Ishikawa (cell line): ENCODE results near the gene MED10.

ENCODE experiments used
- CEBPB ChIP-seq: IDR thresholded peaks from 2 replicates; pipeline ENCODE4 v1.6.1; 2012
- CREB1 ChIP-seq: IDR thresholded peaks from 2 replicates; pipeline ENCODE4 v1.6.1; 2012; ENCODE audit warnings: low read depth
- EP300 ChIP-seq: IDR thresholded peaks from 2 replicates; pipeline ENCODE4 v1.6.1; 2012; ENCODE audit warnings: borderline replicate concordance
- RAD21 ChIP-seq: IDR thresholded peaks from 2 replicates; pipeline ENCODE4 v1.6.1; 2012; ENCODE audit warnings: low read depth
- TAF1 ChIP-seq: IDR thresholded peaks from 2 replicates; pipeline ENCODE4 v1.6.1; 2012; ENCODE audit warnings: low read depth, mild to moderate bottlenecking
- TCF12 ChIP-seq: IDR thresholded peaks from 2 replicates; pipeline ENCODE4 v1.6.1; 2012; ENCODE audit warnings: low read depth
- YY1 ChIP-seq: IDR thresholded peaks from 2 replicates; pipeline ENCODE4 v1.6.1; 2012; ENCODE audit warnings: low read depth
- TF ChIP-seq, protein P1 (sequence below): IDR thresholded peaks from 2 replicates; pipeline ENCODE4 v1.6.1; 2012; ENCODE audit warnings: low read depth, mild to moderate bottlenecking
- TF ChIP-seq, protein P2 (sequence below): IDR thresholded peaks from 2 replicates; pipeline ENCODE4 v1.6.1; 2012
- TF ChIP-seq, protein P3 (sequence below): IDR thresholded peaks from 2 replicates; pipeline ENCODE4 v1.6.1; 2012

DNA sequence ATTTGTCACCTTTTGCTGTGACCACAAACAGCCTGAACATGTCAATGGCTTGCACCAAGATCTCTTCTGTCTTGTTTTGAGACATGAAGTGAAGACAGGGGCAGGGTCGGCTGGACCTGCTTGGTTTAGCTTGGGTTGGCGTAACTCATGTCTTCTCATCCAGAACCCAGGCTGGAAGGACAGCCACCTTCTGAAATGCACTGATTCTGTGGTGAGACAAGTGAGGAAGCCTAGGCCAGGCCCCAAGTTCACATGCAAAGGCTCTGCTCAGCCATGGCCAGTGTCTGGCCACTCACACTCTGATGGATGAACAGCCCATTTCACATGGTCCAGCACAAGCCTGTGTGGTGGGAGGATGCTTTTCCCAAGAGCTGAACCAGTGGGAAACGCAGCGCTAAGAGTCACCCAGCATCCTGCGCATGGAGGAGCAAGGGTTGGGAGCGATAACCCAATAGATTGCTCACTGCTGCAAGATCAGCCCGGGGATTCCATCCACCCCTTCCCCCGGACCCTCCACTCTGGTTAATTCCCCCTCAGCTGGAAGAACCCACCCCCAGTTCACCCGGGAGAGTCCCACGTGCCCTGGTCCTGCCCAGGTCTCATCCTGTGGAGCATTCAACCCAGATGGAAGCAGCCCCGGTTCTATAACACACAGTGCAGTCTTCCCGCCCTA lies 16.2 kb upstream of the MED10 start:
- no peak for TF ChIP-seq TCF12
- TF ChIP-seq, protein P1, sequence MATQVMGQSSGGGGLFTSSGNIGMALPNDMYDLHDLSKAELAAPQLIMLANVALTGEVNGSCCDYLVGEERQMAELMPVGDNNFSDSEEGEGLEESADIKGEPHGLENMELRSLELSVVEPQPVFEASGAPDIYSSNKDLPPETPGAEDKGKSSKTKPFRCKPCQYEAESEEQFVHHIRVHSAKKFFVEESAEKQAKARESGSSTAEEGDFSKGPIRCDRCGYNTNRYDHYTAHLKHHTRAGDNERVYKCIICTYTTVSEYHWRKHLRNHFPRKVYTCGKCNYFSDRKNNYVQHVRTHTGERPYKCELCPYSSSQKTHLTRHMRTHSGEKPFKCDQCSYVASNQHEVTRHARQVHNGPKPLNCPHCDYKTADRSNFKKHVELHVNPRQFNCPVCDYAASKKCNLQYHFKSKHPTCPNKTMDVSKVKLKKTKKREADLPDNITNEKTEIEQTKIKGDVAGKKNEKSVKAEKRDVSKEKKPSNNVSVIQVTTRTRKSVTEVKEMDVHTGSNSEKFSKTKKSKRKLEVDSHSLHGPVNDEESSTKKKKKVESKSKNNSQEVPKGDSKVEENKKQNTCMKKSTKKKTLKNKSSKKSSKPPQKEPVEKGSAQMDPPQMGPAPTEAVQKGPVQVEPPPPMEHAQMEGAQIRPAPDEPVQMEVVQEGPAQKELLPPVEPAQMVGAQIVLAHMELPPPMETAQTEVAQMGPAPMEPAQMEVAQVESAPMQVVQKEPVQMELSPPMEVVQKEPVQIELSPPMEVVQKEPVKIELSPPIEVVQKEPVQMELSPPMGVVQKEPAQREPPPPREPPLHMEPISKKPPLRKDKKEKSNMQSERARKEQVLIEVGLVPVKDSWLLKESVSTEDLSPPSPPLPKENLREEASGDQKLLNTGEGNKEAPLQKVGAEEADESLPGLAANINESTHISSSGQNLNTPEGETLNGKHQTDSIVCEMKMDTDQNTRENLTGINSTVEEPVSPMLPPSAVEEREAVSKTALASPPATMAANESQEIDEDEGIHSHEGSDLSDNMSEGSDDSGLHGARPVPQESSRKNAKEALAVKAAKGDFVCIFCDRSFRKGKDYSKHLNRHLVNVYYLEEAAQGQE, result no peak
- TF ChIP-seq EP300, result no peak
- TF ChIP-seq TAF1, result no peak
- TF ChIP-seq CEBPB, result no peak
- no peak for TF ChIP-seq RAD21
- no peak for TF ChIP-seq YY1
- TF ChIP-seq, protein P2, sequence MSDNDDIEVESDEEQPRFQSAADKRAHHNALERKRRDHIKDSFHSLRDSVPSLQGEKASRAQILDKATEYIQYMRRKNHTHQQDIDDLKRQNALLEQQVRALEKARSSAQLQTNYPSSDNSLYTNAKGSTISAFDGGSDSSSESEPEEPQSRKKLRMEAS, result no peak
- TF ChIP-seq CREB1, result no peak
- TF ChIP-seq, protein P3, sequence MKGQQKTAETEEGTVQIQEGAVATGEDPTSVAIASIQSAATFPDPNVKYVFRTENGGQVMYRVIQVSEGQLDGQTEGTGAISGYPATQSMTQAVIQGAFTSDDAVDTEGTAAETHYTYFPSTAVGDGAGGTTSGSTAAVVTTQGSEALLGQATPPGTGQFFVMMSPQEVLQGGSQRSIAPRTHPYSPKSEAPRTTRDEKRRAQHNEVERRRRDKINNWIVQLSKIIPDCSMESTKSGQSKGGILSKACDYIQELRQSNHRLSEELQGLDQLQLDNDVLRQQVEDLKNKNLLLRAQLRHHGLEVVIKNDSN, result no peak
